ENCODE results near the gene KANK4.

Gene KANK4

GRCh38 chr1:62307895-62308492, 11.2 kb downstream of the KANK4 start:
- no peak for DNase-seq (ENCODE audit: low read depth in 1 of 2, low spot score in 1 of 2)

GRCh38 chr1:62307446-62307845, 11.8 kb downstream of the KANK4 start:
- DNase-seq (ENCODE audit: low read depth in 1 of 2, low spot score in 1 of 2): no peak

GRCh38 chr1:62306065-62306464, 13.2 kb downstream of the KANK4 start:
- DNase-seq (ENCODE audit: low read depth in 1 of 2, low spot score in 1 of 2): no peak

GRCh38 chr1:62304975-62305374, 14.3 kb downstream of the KANK4 start:
- DNase-seq (ENCODE audit: low read depth in 1 of 2, low spot score in 1 of 2): no peak

- DNase-seq (ENCODE audit: low read depth in 1 of 2, low spot score in 1 of 2): no peak
These were observed 14.7 kb downstream of the KANK4 start for GRCh38 chr1:62304515-62304914.

- no peak for DNase-seq (ENCODE audit: low read depth in 1 of 2, low spot score in 1 of 2)
These were observed 17.4 kb downstream of the KANK4 start for GRCh38 chr1:62301726-62302390.

GRCh38 chr1:62299426-62300200, 19.6 kb downstream of the KANK4 start:
- no peak for DNase-seq (ENCODE audit: low read depth in 1 of 2, low spot score in 1 of 2)

GRCh38 chr1:62295921-62296491, 23.2 kb downstream of the KANK4 start:
- DNase-seq (ENCODE audit: low read depth in 1 of 2, low spot score in 1 of 2): no peak

GRCh38 chr1:62294261-62294660, 25.0 kb downstream of the KANK4 start:
- no peak for DNase-seq (ENCODE audit: low read depth in 1 of 2, low spot score in 1 of 2)

- no peak for DNase-seq (ENCODE audit: low read depth in 1 of 2, low spot score in 1 of 2)
These were observed 30.6 kb downstream of the KANK4 start for GRCh38 chr1:62288662-62289061.

GRCh38 chr1:62288224-62288623, 31.0 kb downstream of the KANK4 start:
- no peak for DNase-seq (ENCODE audit: low read depth in 1 of 2, low spot score in 1 of 2)

GRCh38 chr1:62286786-62287224, 32.4 kb downstream of the KANK4 start:
- no peak for DNase-seq (ENCODE audit: low read depth in 1 of 2, low spot score in 1 of 2)

- DNase-seq (ENCODE audit: low read depth in 1 of 2, low spot score in 1 of 2): no peak
These were observed 33.0 kb downstream of the KANK4 start for GRCh38 chr1:62285984-62286785.

- no peak for DNase-seq (ENCODE audit: low read depth in 1 of 2, low spot score in 1 of 2)
These were observed 33.8 kb downstream of the KANK4 start for GRCh38 chr1:62285440-62285839.

GRCh38 chr1:62283986-62284385, 35.2 kb downstream of the KANK4 start:
- DNase-seq (ENCODE audit: low read depth in 1 of 2, low spot score in 1 of 2): no peak

GRCh38 chr1:62282909-62283755, 36.1 kb downstream of the KANK4 start:
- DNase-seq (ENCODE audit: low read depth in 1 of 2, low spot score in 1 of 2): no peak

GRCh38 chr1:62281922-62282555, 37.2 kb downstream of the KANK4 start:
- DNase-seq (ENCODE audit: low read depth in 1 of 2, low spot score in 1 of 2): no peak

GRCh38 chr1:62280960-62281465, 38.2 kb downstream of the KANK4 start:
- no peak for DNase-seq (ENCODE audit: low read depth in 1 of 2, low spot score in 1 of 2)

- DNase-seq (ENCODE audit: low read depth in 1 of 2, low spot score in 1 of 2): no peak
These were observed 39.1 kb downstream of the KANK4 start for GRCh38 chr1:62280150-62280549.

Measured in activated T-helper 1 cell treated with anti-CD3 and anti-CD28 coated beads, Interleukin-2, amount 50 U/mL, for 16 hours (primary cell).